Activated CD4-positive, alpha-beta memory T cell treated with anti-CD3 and anti-CD28 coated beads for 36 hours (primary cell): ENCODE data around the gene LURAP1L. TPM values are rescaled to one million over a fixed set of nuclear protein-coding genes. Genes with fewer than 3 reads are reported as not detected.

Source experiments
- CTCF ChIA-PET: fragments of 350-600 bp; sonication (Branson Sonifier 250); formaldehyde crosslinking; loops from one replicate; lab custom pipeline; 2021; ENCODE audit warnings: antibody characterized with exemption, inconsistent platforms; lab: Charles Lee
- POLR2A ChIA-PET: fragments of 350-600 bp; sonication (Branson Sonifier 250); formaldehyde crosslinking; loops from one replicate; lab custom pipeline; 2021; ENCODE audit warnings: antibody characterized with exemption; lab: Charles Lee
- DNase-seq: peaks from one replicate; pipeline ENCODE4 v3.0.0-alpha.2; 2020
- H3K27ac Mint-ChIP-seq: one replicate; pipeline ENCODE4 v1.8.0; 2021; ENCODE audit warnings: mixed read lengths
- H3K27me3 Mint-ChIP-seq: one replicate; pipeline ENCODE4 v1.8.0; 2021; ENCODE audit warnings: mixed read lengths
- H3K36me3 Mint-ChIP-seq: one replicate; pipeline ENCODE4 v1.8.0; 2021; ENCODE audit warnings: mixed read lengths
- H3K4me1 Mint-ChIP-seq: one replicate; pipeline ENCODE4 v1.8.0; 2021; ENCODE audit warnings: low read depth, mixed read lengths
- H3K4me3 Mint-ChIP-seq: one replicate; pipeline ENCODE4 v1.8.0; 2021; ENCODE audit warnings: mild to moderate bottlenecking, mixed read lengths
- H3K9me3 Mint-ChIP-seq: one replicate; pipeline ENCODE4 v1.8.0; 2021; ENCODE audit warnings: mixed read lengths
- intact Hi-C: fragments of 100-400 bp; cut with micrococcal nuclease; formaldehyde crosslinking; loops from one replicate; pipeline ENCODE4 v1.15.1; 2023
- total RNA-seq, 2 experiments: library from RNA; stranded (reverse); gene quantifications; one replicate each; pipeline ENCODE4 v1.2.3, GENCODE V29; 2021

Gene LURAP1L
- total RNA-seq, 2 experiments from 2014 or later: not detected

- ChIA-PET CTCF (no interaction called here), POLR2A (no interaction called here)
- H3K27ac Mint-ChIP-seq: no peak overlapping the region
- peaks cover 6% of the 10 kb centered on the region for H3K9me3 Mint-ChIP-seq
- no peak overlapping the region for H3K4me3 Mint-ChIP-seq
- H3K4me1 Mint-ChIP-seq: no peaks in the 10 kb centered on the region
- no peak for DNase-seq
- intact Hi-C loops: no loop called here
- no peaks in the 10 kb centered on the region for H3K36me3 Mint-ChIP-seq
- no peaks in the 10 kb centered on the region for H3K27me3 Mint-ChIP-seq
Measured at GRCh38 chr9:12801663-12802062, 26.8 kb downstream of the LURAP1L start.

- intact Hi-C loops: no loop called here
- peaks cover 3% of the 10 kb centered on the region for H3K9me3 Mint-ChIP-seq
- POLR2A ChIA-PET: no interaction called here
- CTCF ChIA-PET: no interaction called here
- H3K36me3 Mint-ChIP-seq: no peaks in the 10 kb centered on the region
- no peaks in the 10 kb centered on the region for H3K4me1 Mint-ChIP-seq
- H3K27me3 Mint-ChIP-seq: no peaks in the 10 kb centered on the region
- no peak for DNase-seq
- no peak overlapping the region for H3K27ac Mint-ChIP-seq
- no peak overlapping the region for H3K4me3 Mint-ChIP-seq
Measured at GRCh38 chr9:12802093-12802492, 27.3 kb downstream of the LURAP1L start.

DNA sequence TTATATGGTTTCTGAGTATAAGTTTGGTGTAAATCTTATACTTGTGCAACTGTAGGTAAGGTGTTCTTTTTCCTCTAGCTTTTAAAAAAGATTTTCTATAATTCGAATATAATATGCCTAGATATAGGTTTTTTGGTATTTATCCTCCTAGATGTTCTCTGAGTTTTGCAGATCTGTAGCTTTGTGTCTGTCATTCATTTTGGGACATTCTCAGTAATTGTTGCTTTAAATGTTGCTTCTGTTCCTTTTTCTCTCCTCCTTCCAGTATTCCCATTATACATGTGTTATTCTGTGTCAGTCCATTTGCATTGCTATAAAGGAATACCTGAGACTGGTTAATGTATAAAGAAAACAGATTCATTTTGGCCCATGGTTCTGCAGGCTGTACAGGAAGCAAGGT is 33.7 kb downstream of the LURAP1L start:
- H3K27me3 Mint-ChIP-seq: no peaks in the 10 kb centered on the region
- CTCF ChIA-PET: no interaction called here

GRCh38 chr9:12809720-12810119 is 34.9 kb downstream of the LURAP1L start:
- H3K4me3 Mint-ChIP-seq: no peak overlapping the region
- no peaks in the 10 kb centered on the region for H3K4me1 Mint-ChIP-seq
- no peaks in the 10 kb centered on the region for H3K36me3 Mint-ChIP-seq
- no peak for DNase-seq
- H3K27me3 Mint-ChIP-seq: no peaks in the 10 kb centered on the region
- H3K9me3 Mint-ChIP-seq: peaks cover 22% of the 10 kb centered on the region
- ChIA-PET POLR2A (no interaction called here), CTCF (no interaction called here)
- intact Hi-C loops: no loop called here
- no peak overlapping the region for H3K27ac Mint-ChIP-seq

More for the DNA sequence above, 33.7 kb downstream of the LURAP1L start:
- H3K9me3 Mint-ChIP-seq: peaks cover 18% of the 10 kb centered on the region
- intact Hi-C loops: no loop called here
- no peak for DNase-seq
- H3K4me3 Mint-ChIP-seq: no peak overlapping the region
- POLR2A ChIA-PET: no interaction called here
- no peaks in the 10 kb centered on the region for H3K4me1 Mint-ChIP-seq
- H3K27ac Mint-ChIP-seq: no peak overlapping the region
- H3K36me3 Mint-ChIP-seq: no peaks in the 10 kb centered on the region

DNA sequence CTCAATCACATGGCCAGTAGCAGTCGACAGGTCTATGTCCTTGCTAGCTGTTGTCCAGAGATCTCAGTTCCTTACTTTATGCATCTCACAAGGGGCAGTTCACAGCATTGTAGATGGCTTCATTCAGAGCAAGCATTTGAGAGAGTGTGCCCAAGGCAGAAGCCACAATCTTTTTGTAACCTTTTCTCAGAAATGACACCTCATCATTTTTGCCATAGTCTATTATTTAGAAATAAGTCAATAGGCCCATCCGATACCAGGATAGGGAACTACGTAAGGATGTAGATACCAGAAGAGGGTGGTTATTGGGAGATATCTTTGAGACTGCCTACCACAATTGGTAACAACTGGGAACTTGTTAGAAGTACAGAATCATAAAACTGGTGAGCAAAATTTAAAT is 37.1 kb downstream of the LURAP1L start:
- no peaks in the 10 kb centered on the region for H3K27me3 Mint-ChIP-seq
- H3K4me3 Mint-ChIP-seq: no peak overlapping the region
- ChIA-PET CTCF (no interaction called here), POLR2A (no interaction called here)
- H3K27ac Mint-ChIP-seq: no peak overlapping the region
- no peaks in the 10 kb centered on the region for H3K4me1 Mint-ChIP-seq
- H3K9me3 Mint-ChIP-seq: peaks cover 24% of the 10 kb centered on the region
- intact Hi-C loops: no loop called here
- H3K36me3 Mint-ChIP-seq: no peaks in the 10 kb centered on the region
- no peak for DNase-seq

DNA sequence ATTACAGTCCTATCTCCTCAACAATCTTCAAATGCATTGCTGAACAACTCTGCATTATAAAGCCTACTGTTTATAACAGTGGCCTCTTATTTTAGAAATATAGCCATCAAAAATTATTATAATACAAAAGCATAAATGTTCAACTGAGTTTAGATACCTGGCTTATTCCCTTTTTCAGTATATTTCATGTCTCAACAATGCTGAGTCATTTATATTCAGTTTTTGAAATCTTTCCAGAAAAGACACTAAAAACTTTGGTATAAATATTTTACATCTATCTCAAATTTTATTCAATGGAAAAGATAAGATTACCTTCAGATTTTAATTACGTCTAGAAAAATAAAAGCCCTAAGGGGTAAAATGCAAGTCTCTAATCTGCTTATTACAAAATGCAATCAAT is 37.9 kb downstream of the LURAP1L start:
- POLR2A ChIA-PET: no interaction called here
- DNase-seq: no peak
- intact Hi-C loops: no loop called here
- Mint-ChIP-seq H3K4me3 (no peak overlapping the region), H3K27me3 (no peaks in the 10 kb centered on the region), H3K4me1 (no peaks in the 10 kb centered on the region), H3K9me3 (peaks cover 30% of the 10 kb centered on the region), H3K27ac (no peak overlapping the region), H3K36me3 (no peaks in the 10 kb centered on the region)
- CTCF ChIA-PET: no interaction called here

DNA sequence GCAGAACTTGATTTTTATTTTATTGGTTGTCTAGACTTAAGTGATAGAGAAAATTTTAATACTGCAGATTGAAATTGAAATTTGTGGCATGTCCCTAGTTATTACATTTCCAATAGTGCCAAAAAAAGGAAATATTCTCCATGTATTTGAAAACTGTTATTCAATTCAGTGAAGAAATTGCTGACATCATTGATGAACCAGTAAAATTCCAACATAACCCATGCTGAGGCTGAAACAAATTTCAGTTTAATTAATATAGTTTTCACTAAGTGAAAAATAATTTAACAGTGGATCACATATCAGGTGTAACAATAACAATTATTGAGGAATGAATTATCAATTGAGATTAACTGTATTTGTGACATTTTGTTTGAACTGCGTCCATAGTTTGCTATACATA is 38.7 kb downstream of the LURAP1L start:
- ChIA-PET POLR2A (no interaction called here), CTCF (no interaction called here)
- DNase-seq: no peak

DNA sequence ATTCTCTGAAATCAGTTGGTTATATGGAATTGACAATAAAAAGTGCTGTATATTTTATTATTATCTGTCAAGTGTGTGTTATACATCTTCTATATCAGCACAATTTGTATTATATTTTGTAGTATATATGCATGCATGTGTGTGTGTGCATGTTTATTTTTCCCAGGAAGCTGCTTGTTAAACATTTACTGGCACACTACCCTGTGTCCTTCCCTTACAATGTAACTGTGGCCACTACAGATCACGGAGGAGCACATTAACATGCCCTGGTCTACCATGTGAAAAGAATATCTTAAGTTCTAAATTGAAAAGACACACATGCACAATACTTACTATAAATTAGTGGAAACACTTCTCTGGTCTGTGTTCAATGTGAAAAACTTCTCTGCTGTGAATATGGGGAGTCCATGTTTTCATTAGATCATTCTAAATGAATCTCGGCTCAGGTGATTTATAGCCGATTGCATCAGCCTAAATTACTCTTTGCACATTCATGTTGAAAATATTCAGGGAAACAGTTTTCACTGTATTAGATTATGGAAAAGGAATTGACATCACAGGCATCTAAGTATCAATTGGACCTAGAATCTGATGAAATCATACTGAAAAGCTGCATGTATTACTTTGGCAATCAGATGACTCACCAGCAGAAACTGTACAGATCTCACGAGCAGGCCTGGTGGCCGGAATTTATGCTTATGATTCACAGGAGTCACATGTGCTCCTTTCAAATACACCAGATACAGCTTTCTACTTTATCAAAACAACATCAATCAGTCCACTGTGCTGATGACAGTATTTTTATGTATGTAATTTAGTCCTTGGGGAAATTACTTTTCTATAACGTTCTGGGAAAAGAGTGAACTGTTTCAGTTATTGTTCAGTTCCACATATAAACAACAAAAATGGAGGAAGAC is 39.4 kb downstream of the LURAP1L start:
- Mint-ChIP-seq H3K27me3 (no peaks in the 10 kb centered on the region), H3K27ac (no peak overlapping the region), H3K4me3 (no peak overlapping the region), H3K9me3 (peaks cover 30% of the 10 kb centered on the region), H3K4me1 (no peaks in the 10 kb centered on the region), H3K36me3 (no peaks in the 10 kb centered on the region)
- POLR2A ChIA-PET: no interaction called here
- intact Hi-C loops: no loop called here
- CTCF ChIA-PET: no interaction called here
- DNase-seq: no peak

More for the DNA sequence above, 38.7 kb downstream of the LURAP1L start:
- no peaks in the 10 kb centered on the region for H3K36me3 Mint-ChIP-seq
- H3K4me1 Mint-ChIP-seq: no peaks in the 10 kb centered on the region
- intact Hi-C loops: no loop called here
- H3K4me3 Mint-ChIP-seq: no peak overlapping the region
- no peaks in the 10 kb centered on the region for H3K27me3 Mint-ChIP-seq
- no peak overlapping the region for H3K27ac Mint-ChIP-seq
- peaks cover 35% of the 10 kb centered on the region for H3K9me3 Mint-ChIP-seq

DNA sequence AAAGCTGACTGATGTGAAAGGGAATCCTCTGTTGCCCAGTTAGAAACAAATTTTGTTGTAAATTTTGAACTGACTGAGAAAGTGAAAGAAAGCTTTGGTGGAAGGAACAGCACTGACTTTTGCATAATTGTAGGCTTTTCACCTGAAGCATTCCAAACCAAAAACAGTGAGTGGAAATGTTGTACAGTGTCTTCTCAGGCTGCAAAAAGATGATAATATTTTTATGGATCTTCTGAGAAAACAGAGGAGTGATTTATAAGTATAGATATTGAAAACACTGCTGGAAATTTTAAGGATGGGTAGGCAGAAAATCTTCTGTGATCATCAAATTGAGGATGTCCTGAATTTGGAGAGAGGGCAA is 40.0 kb downstream of the LURAP1L start:
- Mint-ChIP-seq H3K9me3 (peaks cover 26% of the 10 kb centered on the region), H3K36me3 (no peaks in the 10 kb centered on the region), H3K4me3 (no peak overlapping the region), H3K4me1 (no peaks in the 10 kb centered on the region), H3K27ac (no peak overlapping the region), H3K27me3 (no peaks in the 10 kb centered on the region)
- ChIA-PET POLR2A (no interaction called here), CTCF (no interaction called here)
- DNase-seq: no peak
- intact Hi-C loops: no loop called here

DNA sequence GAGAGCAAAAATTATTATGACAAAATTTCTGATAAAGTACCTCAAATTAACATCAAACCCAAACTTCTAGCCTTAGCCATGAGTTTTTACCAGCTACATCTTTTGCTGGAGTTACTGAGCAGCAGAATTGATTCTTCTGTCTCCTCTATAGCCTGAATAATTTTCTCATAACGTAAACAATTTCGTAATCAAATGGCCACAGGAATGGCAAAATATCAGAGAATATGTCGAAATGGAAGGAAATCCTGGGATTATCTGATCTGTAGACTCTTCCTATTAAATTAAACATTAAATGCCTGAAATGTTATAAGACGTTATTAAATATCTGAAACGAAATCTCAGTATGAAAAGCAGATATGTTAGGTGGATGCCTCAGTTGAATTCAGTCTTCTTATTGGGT is 41.1 kb downstream of the LURAP1L start:
- no peaks in the 10 kb centered on the region for H3K4me1 Mint-ChIP-seq
- H3K27ac Mint-ChIP-seq: no peak overlapping the region
- peaks cover 28% of the 10 kb centered on the region for H3K9me3 Mint-ChIP-seq
- POLR2A ChIA-PET: no interaction called here
- intact Hi-C loops: no loop called here
- no peak overlapping the region for H3K4me3 Mint-ChIP-seq
- H3K36me3 Mint-ChIP-seq: no peaks in the 10 kb centered on the region
- no peaks in the 10 kb centered on the region for H3K27me3 Mint-ChIP-seq
- no peak for DNase-seq
- CTCF ChIA-PET: no interaction called here

GRCh38 chr9:12816656-12817101 is 41.9 kb downstream of the LURAP1L start:
- ChIA-PET CTCF (interaction anchor here (0.5 kb wide), 1 partner anchor 73 kb away, joined by 5 read pairs; no protein-coding TSS in a partner anchor), POLR2A (no interaction called here)
- Mint-ChIP-seq H3K27me3 (no peaks in the 10 kb centered on the region), H3K9me3 (peaks cover 25% of the 10 kb centered on the region), H3K36me3 (no peaks in the 10 kb centered on the region), H3K4me3 (no peak overlapping the region), H3K27ac (no peak overlapping the region), H3K4me1 (no peaks in the 10 kb centered on the region)
- no peak for DNase-seq
- intact Hi-C loops: no loop called here

- intact Hi-C loops: no loop called here
- DNase-seq: no peak
- Mint-ChIP-seq H3K27me3 (no peaks in the 10 kb centered on the region), H3K4me3 (no peak overlapping the region), H3K4me1 (no peaks in the 10 kb centered on the region), H3K9me3 (peaks cover 23% of the 10 kb centered on the region), H3K36me3 (no peaks in the 10 kb centered on the region), H3K27ac (no peak overlapping the region)
- CTCF ChIA-PET: no interaction called here
- POLR2A ChIA-PET: no interaction called here
Measured at GRCh38 chr9:12817702-12818101, 42.9 kb downstream of the LURAP1L start.

- ChIA-PET CTCF (no interaction called here), POLR2A (no interaction called here)
- H3K4me1 Mint-ChIP-seq: no peaks in the 10 kb centered on the region
- intact Hi-C loops: no loop called here
- no peaks in the 10 kb centered on the region for H3K27me3 Mint-ChIP-seq
- H3K36me3 Mint-ChIP-seq: no peaks in the 10 kb centered on the region
- H3K9me3 Mint-ChIP-seq: peaks cover 23% of the 10 kb centered on the region
- H3K4me3 Mint-ChIP-seq: no peak overlapping the region
- no peak overlapping the region for H3K27ac Mint-ChIP-seq
- no peak for DNase-seq
Measured at GRCh38 chr9:12818431-12819000, 43.7 kb downstream of the LURAP1L start.
